B cell (primary cell): ENCODE data around the gene ZNF710. TPM values are rescaled to one million over a fixed set of nuclear protein-coding genes. Genes with fewer than 3 reads are reported as not detected.

Experiments used
- ATAC-seq: fragments of 200-7000 bp; cut with Tn5 transposase; one replicate; pipeline ENCODE4 v1.10.0; 2021; ENCODE audit warnings: low read depth, mild to moderate bottlenecking, moderate number of reproducible peaks, moderate library complexity
- CTCF ChIA-PET: fragments of 350-600 bp; sonication (Branson Sonifier 250); formaldehyde crosslinking; loops from one replicate; lab custom pipeline; 2021; ENCODE audit warnings: antibody characterized with exemption, inconsistent platforms; lab: Charles Lee
- POLR2A ChIA-PET: fragments of 350-600 bp; sonication (Branson Sonifier 250); formaldehyde crosslinking; loops from one replicate; lab custom pipeline; 2021; ENCODE audit warnings: antibody characterized with exemption; lab: Charles Lee
- DNase-seq: peaks from one replicate; pipeline ENCODE4 v3.0.0; 2013
- H2AFZ ChIP-seq: 2 replicates; pipeline ENCODE4 v1.6.1; 2012; ENCODE audit warnings: mild to moderate bottlenecking, low read depth, low read length; ENCODE audit not compliant: insufficient read depth, poor library complexity, severe bottlenecking
- H3K27ac ChIP-seq, 2 donors: 1 replicate in 1 of 2; 2 replicates in 1 of 2; pipeline ENCODE4 v1.5.1; 2012 to 2013; ENCODE audit warnings: low read length in 2 of 2, mild to moderate bottlenecking in 2 of 2, moderate library complexity in 1 of 2
- H3K27me3 ChIP-seq, 4 experiments: fragments of 200-600 bp in 1 of 4; sonication (generic) in 1 of 4; replicated peaks in 1 of 4; 1 replicate in 2 of 4; 2 replicates in 2 of 4; pipeline versions ENCODE4 v1.6.1 to v1.7.0; 2013 to 2016; ENCODE audit warnings: low read length in 3 of 4, mild to moderate bottlenecking in 2 of 4, mixed read lengths in 1 of 4, moderate library complexity in 1 of 4; ENCODE audit not compliant: insufficient read depth in 4 of 4, control insufficient read depth in 3 of 4; ENCODE audit errors: control extremely low read depth in 1 of 4
- H3K36me3 ChIP-seq, 2 experiments: replicated peaks in 1 of 2; 1 replicate in 1 of 2; 2 replicates in 1 of 2; pipeline versions ENCODE4 v1.6.1 to v1.7.1; 2013; ENCODE audit warnings: low read length in 1 of 2; ENCODE audit not compliant: insufficient read depth in 2 of 2, control insufficient read depth in 1 of 2; ENCODE audit errors: control extremely low read depth in 1 of 2, extremely low read depth in 1 of 2
- H3K4me1 ChIP-seq, 2 donors: fragments of 200-600 bp in 1 of 2; sonication (generic) in 1 of 2; 1 replicate in 1 of 2; 2 replicates in 1 of 2; pipeline versions ENCODE4 v1.5.1 to v1.6.1; 2013 to 2017; ENCODE audit warnings: low read length in 2 of 2; ENCODE audit not compliant: control insufficient read depth in 2 of 2, insufficient read depth in 2 of 2
- H3K4me2 ChIP-seq: replicated peaks from 2 replicates; pipeline ENCODE3; 2012; ENCODE audit warnings: mild to moderate bottlenecking, low read depth, low read length; ENCODE audit not compliant: poor library complexity, severe bottlenecking
- H3K4me3 ChIP-seq, 5 experiments: fragments of 200-600 bp in 1 of 5; sonication (generic) in 1 of 5; 1 replicate in 3 of 5; 2 replicates in 2 of 5; pipeline versions ENCODE4 v1.5.1 to v1.7.0; 2011 to 2016; ENCODE audit warnings: low read length in 4 of 5, mild to moderate bottlenecking in 4 of 5, low read depth in 2 of 5, control low read depth in 1 of 5, moderate library complexity in 1 of 5; ENCODE audit not compliant: insufficient read depth in 1 of 5; ENCODE audit errors: control extremely low read depth in 1 of 5, extremely low read depth in 1 of 5
- H3K79me2 ChIP-seq: fragments of 200-600 bp; sonication (generic); one replicate; pipeline ENCODE4 v1.6.0; 2016; ENCODE audit warnings: low read length; ENCODE audit not compliant: control insufficient read depth, insufficient read depth
- H3K9ac ChIP-seq: fragments of 200-600 bp; sonication (generic); 2 replicates; pipeline ENCODE4 v1.6.1; 2017; ENCODE audit warnings: mild to moderate bottlenecking, low read length, moderate library complexity
- H3K9me3 ChIP-seq, 3 donors: one replicate each; pipeline versions ENCODE4 v1.6.1 to v1.7.1; 2013; ENCODE audit warnings: low read length in 2 of 3; ENCODE audit not compliant: control insufficient read depth in 2 of 3, insufficient read depth in 1 of 3; ENCODE audit errors: control extremely low read depth in 1 of 3
- H4K20me1 ChIP-seq: 2 replicates; pipeline ENCODE4 v1.6.0; 2012; ENCODE audit warnings: mild to moderate bottlenecking, low read length; ENCODE audit not compliant: insufficient read depth, control insufficient read depth, poor library complexity, severe bottlenecking
- H3K27ac Mint-ChIP-seq: one replicate; pipeline ENCODE4 v1.8.0; 2021; ENCODE audit warnings: mixed read lengths
- H3K27me3 Mint-ChIP-seq: one replicate; pipeline ENCODE4 v1.8.0; 2021; ENCODE audit warnings: mixed read lengths
- H3K4me1 Mint-ChIP-seq: one replicate; pipeline ENCODE4 v1.8.0; 2021; ENCODE audit warnings: mixed read lengths
- H3K4me3 Mint-ChIP-seq: one replicate; pipeline ENCODE4 v1.8.0; 2021; ENCODE audit warnings: mixed read lengths
- H3K9me3 Mint-ChIP-seq: one replicate; pipeline ENCODE4 v1.8.0; 2022; ENCODE audit warnings: mixed read lengths; ENCODE audit not compliant: insufficient read depth
- CTCF ChIP-seq: fragments of 200-600 bp; IDR thresholded peaks from one replicate; pipeline ENCODE4 v1.8.0; 2022; ENCODE audit warnings: antibody characterized with exemption, mild to moderate bottlenecking
- EZH2 ChIP-seq: IDR thresholded peaks from 2 replicates; pipeline ENCODE4 v1.6.1; 2012; ENCODE audit warnings: borderline replicate concordance, low read depth, mild to moderate bottlenecking, moderate library complexity, low read length; ENCODE audit not compliant: insufficient read depth, poor library complexity, severe bottlenecking
- WGBS: methylation state at CpG from one replicate; pipeline ENCODE4 v1.1.5; 2013; ENCODE audit warnings: missing lambda C conversion rate; ENCODE audit not compliant: insufficient coverage; 5-methylcytosine and 5-hydroxymethylcytosine counted together
- intact Hi-C: fragments of 100-400 bp; cut with micrococcal nuclease; formaldehyde crosslinking; loops from one replicate; pipeline ENCODE4 v1.10.0; 2022
- polyA plus RNA-seq: library from polyadenylated mRNA; depleted of rRNA; stranded (reverse); fragments of >200 nt; gene quantifications from 2 replicates; pipeline ENCODE4 v1.2.3, GENCODE V29; 2012
- total RNA-seq, 2 donors: library from RNA; stranded (reverse); fragments of 120-200 nt in 1 of 2; gene quantifications; 1 replicate in 1 of 2; 2 replicates in 1 of 2; pipeline versions ENCODE4 v1.2.3 to v1.2.4, GENCODE V29; 2013 to 2022

ZNF710 gene
- total and polyA plus RNA-seq, 2 donors (not counting 1 experiment from before 2014, with no cell fraction given), result 8.7 to 38.7 TPM

DNA sequence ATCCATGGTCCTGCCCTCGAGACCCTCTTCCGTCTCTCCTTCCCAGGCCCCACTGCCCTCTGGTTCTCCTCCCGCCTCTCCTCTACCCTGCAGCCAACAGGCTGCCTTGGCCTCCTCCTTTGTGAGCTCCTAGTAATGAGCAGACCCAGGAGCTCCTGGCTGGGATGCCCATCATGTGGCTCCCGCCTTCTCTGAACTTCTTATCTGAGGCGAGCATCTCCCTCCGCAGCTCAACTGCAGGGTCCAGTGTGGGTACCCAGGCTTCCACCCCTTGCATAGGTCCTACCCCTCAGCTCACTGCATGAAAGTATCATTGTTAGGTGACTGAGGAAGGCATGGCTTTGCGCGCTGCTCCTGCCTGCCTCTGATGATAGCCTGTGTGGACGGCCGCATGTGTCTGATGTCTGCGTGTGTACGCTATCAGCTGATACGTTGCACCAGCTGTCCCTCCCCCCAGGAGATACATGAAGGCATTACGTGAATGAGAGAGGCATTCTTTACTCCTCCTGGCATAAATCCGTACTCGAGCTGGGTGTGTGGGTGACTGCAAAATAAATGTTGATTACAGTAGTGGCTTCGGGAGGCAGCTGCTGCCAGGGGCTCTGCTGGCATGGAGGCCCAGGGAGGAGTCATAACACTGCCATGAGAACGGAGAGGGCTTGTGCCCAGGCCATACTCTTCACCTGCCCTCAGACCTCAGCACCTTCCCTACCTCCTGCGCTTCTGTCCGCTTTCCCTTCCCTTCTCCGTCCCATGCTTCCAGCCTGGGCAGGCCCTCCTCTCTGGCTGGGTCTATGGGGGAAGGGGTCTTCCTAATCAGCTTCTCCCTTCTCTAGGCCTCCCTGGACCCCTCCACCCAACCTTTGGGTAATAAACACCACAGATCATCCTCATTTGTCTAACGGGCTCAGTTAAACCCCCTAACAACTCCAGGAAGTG is 48.8 kb downstream of the ZNF710 start:
- over 99% methylated on average over 11 of the region's 22 CpGs for whole genome bisulfite sequencing
- DNase-seq (no peak), ATAC-seq (no peak)
- Histone ChIP-seq H3K9ac (no peak overlapping the region), H3K9me3 (no peaks in the 10 kb centered on the region), H3K4me3 (no peak overlapping the region), H3K27me3 (no peaks in the 10 kb centered on the region), H3K4me1 (peaks cover 36 to 51% of the 10 kb centered on the region in 2 donors), H3K27ac (no peak overlapping the region), H3K36me3 (no peaks in the 10 kb centered on the region), H3K4me2 (no peak overlapping the region), H2AFZ (no peak overlapping the region), H3K79me2 (peaks cover 86% of the 10 kb centered on the region), H4K20me1 (no peaks in the 10 kb centered on the region)
- intact Hi-C loops, result no loop called here
- TF ChIP-seq CTCF (no peak), EZH2 (no peak)
- H3K4me3 Mint-ChIP-seq, result no peak overlapping the region
- H3K27me3 Mint-ChIP-seq, result no peaks in the 10 kb centered on the region
- ChIA-PET CTCF (interaction anchor here (1.0 to 3.0 kb wide), 4 partner anchors 9 to 289 kb away, joined by 3 to 13 read pairs (median 6); no protein-coding TSS in a partner anchor), POLR2A (interaction anchor here (0.6 to 1.2 kb wide), 2 partner anchors 8 to 17 kb away, joined by 3 read pairs; no protein-coding TSS in a partner anchor)
- H3K9me3 Mint-ChIP-seq, result no peaks in the 10 kb centered on the region
- peak overlapping the region; percentile 65 for H3K27ac Mint-ChIP-seq
- peaks cover 73% of the 10 kb centered on the region for H3K4me1 Mint-ChIP-seq

GRCh38 chr15:90051874-90052273 is 50.8 kb downstream of the ZNF710 start:
- TF ChIP-seq EZH2 (no peak), CTCF (no peak)
- H3K27ac ChIP-seq, result no peak overlapping the region
- POLR2A ChIA-PET, result no interaction called here
- no peak overlapping the region for H3K4me2 ChIP-seq
- no peak for ATAC-seq
- H3K79me2 ChIP-seq, result peaks cover 85% of the 10 kb centered on the region
- no peak overlapping the region for H3K9ac ChIP-seq
- CTCF ChIA-PET, result interaction anchor here (4.3 kb wide), 1 partner anchor 19 kb away, joined by 19 read pairs; no protein-coding TSS in a partner anchor
- no peak overlapping the region for H3K27ac Mint-ChIP-seq
- no peaks in the 10 kb centered on the region for H3K27me3 Mint-ChIP-seq
- H3K9me3 ChIP-seq, result no peaks in the 10 kb centered on the region
- no peak for DNase-seq
- no peak overlapping the region for H3K4me3 ChIP-seq
- WGBS, result 73% methylated on average over 5 of the region's 5 CpGs
- H3K4me3 Mint-ChIP-seq, result no peak overlapping the region
- no peak overlapping the region for H2AFZ ChIP-seq
- H3K9me3 Mint-ChIP-seq, result no peaks in the 10 kb centered on the region
- intact Hi-C loops, result no loop called here
- H3K4me1 Mint-ChIP-seq, result peaks cover 62% of the 10 kb centered on the region
- no peaks in the 10 kb centered on the region for H3K36me3 ChIP-seq
- H3K27me3 ChIP-seq, result no peaks in the 10 kb centered on the region
- H4K20me1 ChIP-seq, result no peaks in the 10 kb centered on the region
- peaks cover 17 to 45% of the 10 kb centered on the region in 2 donors for H3K4me1 ChIP-seq
